GM18520 (cell line): ENCODE results near the gene SNX8.
"Not testable (repeated sequence)": the region's sequence is repeated elsewhere in the genome, so short reads cannot be mapped to it uniquely, and the experiment has no call there.

ENCODE experiments used
- ATAC-seq: cut with Tn5 transposase; IDR thresholded peaks from one replicate; pipeline ENCODE4 v1.9.1; 2021; ENCODE audit not compliant: unreplicated experiment

The SNX8 gene, protein sequence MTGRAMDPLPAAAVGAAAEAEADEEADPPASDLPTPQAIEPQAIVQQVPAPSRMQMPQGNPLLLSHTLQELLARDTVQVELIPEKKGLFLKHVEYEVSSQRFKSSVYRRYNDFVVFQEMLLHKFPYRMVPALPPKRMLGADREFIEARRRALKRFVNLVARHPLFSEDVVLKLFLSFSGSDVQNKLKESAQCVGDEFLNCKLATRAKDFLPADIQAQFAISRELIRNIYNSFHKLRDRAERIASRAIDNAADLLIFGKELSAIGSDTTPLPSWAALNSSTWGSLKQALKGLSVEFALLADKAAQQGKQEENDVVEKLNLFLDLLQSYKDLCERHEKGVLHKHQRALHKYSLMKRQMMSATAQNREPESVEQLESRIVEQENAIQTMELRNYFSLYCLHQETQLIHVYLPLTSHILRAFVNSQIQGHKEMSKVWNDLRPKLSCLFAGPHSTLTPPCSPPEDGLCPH

DNA sequence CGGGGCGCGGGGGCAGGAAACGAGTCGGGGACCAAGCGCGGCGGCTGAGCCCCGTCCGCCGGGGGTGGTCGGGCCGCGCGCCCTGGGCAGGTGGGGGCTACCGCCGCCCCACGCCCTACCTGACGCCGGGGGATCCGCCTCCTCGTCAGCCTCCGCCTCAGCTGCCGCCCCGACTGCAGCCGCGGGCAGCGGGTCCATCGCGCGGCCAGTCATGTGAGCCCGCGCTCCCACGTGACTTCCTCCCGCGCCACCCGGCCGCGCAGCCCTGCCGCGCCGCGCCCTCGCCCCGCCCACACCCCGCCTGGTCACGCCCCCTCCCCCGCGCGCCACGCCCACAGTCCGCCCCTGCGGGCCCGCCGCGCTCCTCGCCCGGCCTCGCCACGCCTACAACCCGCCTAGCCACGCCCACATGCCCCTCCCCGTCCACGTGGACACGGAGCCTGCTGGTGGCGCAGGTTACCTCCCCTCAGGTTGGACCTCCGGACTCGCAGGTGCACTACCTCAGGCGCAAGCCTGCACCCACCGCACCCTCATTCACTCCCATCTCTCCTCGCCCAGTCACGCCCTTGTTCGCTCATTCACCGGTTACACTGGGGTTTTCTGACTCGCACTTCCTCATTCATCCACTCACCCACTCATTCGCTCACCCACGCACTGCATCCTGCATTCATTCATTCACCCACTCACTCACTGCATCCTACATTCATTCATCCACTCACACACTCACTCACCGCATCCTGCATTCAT lies at the start of gene SNX8:
Gene SNX8, minus strand, starts transcription at position 233 of the 747 bp plus-strand sequence. Its CDS starts 20 bp downstream, at position 213.
- ATAC-seq, result peak; percentile 73

DNA sequence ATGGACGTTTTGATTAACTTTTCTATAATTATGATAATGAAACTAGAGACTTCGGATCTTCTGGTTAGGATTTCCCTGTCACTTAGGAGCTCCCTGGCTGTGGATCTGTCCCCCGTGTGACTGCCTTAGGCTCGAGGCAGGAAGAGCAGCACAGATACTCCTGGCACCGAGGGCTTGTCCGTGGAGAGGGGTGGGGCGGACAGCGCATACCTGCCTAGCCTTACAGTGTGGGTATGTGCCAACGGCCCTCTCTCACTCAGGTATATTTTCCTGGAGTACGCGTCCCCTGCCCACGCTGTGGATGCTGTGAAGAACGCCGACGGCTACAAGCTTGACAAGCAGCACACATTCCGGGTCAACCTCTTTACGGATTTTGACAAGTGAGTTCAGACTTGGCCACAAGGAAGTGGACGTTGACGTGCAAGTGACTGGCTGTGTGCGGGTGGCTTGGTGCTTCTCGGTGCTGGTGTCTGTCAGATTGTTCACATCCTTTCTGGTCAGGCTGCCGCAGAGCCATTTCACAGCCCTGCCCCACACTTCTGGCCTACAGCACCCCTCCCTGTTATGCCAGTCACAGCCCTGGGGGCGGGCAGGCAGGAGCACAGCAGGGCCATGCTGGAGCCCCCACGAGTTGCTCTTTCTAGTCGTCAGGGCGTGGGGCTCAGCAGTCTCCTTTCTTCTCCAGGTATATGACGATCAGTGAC lies 48.3 kb upstream of the SNX8 start:
- no peak for ATAC-seq

DNA sequence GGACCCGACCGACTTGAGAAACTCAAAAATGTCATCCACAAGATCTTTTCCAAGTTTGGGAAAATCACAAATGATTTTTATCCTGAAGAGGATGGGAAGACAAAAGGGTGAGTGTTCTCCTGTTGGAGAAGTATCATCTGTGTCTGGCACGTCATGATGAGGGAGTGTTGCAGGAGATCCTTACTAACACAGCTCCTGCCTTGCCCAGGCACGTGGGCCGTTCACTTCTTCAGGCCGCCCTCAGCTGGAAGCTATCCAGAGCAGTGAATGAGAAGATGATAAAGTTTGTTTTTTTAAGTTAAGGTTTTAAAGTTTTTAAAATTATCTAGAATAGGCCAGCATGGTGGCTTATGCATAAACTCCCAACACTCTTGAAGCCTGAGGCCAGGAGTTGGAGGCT lies 46.6 kb upstream of the SNX8 start:
- ATAC-seq, result no peak

DNA sequence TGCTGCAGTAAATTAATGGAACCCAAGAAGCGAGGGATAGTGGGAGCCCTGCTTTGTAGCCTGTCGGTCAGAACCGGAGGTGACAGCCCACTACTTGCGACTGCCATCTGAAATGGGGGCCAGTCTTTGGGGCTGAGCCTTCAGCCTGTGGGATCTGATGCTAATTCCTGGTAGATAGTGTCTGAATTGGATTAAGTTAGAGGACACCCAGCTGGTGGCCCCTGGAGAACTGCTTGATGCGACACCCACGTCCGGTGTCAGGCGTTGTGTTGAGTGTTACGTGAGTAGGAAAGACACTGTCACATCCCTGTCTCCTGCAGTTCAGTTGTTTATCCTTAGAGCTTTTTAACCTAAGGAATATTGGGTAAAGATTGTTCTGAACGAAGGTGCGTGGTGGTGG lies 45.4 kb upstream of the SNX8 start:
- ATAC-seq, result no peak

DNA sequence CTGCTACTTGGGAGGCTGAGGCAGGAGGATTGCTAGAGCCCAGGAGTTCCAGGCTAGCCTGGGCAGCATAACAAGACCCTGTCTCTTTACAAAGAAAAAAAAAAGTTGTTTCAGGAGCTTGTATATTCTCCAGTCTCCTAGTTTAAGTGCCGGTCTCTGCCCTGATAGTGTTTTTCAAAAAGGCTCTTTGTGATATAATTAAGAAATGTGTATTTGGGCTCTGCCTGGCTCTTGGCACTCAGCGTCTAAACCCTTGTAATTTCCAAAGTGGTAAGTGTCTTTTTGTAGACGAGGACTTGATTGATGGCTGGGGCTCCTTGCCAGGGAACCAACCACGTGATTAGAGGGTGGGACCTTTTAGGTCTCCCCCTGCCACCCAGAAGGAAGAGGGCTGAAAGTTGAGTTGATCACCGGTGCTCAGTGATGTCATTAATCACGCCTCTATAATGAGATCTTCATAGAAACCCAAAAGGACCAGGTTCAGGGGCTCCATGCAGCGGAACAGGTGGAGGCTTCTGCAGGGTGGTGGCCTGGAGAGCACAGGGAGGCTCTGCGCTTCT lies 44.8 kb upstream of the SNX8 start:
- ATAC-seq, result no peak

DNA sequence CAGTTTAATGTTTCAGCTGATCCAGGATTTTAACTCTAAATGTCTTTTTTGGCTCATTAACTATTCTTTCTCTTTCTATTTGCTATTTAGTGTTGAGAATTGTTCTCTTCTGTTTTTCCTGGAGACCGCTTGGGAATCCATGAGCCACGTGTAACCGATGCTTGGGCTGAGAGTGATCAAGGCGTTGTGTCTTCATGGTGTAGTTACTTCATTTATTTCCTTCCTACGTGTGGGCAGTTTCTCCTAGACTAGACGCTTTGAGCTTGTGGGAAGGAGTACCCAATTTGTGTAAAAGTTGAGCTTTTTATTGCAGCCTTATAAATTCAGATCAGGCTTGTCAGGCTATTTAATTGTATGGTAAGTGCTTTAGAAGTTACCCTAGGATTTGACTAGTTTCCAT lies 43.3 kb upstream of the SNX8 start:
- ATAC-seq, result no peak

DNA sequence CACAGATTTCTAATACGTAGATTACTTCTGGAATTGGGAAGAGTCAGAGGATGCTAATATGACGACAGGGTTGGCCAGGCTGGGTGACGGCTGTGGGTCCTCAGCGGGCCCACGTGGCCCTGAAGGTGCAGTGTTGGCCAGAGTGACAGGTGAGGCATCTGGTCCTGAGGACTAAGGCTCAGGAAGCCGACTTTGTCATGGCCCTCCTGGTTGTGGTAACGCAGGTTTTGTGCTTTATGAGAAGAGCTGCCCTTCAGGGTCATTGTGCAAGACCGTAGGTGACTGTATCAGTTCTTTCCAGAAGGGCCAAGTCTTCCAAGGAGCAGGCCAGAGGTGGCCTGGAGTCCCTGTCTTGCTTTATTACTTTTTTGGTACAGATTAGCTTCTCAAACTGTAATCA lies 42.9 kb upstream of the SNX8 start:
- no peak for ATAC-seq

DNA sequence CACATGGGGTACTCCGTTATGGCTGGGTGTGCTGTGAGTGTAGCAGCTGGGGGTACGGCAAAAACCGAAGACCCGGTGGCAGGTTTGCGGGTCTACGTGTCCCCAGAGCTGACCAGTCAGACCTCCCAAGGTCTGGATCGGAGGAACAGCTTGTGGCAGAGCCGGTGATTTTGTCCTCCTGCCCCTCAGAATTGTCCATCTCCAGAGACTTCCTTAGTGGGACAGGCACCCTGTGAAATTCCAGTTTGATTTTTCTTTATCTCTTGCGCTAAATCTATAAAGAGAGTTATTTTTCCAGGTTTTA lies 41.4 kb upstream of the SNX8 start:
- no peak for ATAC-seq

DNA sequence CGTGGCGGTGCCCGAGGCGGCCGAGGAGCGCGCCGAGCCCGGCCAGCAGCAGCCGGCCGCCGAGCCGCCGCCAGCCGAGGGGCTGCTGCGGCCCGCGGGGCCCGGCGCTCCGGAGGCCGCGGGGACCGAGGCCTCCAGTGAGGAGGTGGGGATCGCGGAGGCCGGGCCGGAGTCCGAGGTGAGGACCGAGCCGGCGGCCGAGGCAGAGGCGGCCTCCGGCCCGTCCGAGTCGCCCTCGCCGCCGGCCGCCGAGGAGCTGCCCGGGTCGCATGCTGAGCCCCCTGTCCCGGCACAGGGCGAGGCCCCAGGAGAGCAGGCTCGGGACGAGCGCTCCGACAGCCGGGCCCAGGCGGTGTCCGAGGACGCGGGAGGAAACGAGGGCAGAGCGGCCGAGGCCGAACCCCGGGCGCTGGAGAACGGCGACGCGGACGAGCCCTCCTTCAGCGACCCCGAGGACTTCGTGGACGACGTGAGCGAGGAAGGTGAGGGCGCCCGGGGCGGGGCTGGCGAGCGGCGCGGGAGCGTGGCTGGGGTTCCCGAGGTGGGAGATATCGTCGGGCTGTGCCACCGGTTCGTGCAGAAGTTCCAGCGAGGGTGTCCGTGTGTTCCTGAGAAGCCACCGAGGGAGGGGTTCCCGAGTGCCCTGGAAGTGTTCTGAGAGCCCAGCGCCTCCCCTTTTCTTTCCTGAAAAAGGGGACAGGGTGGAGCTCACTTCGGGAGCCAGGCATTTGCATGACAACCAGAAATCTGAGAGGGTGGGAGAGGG lies 40.9 kb upstream of the SNX8 start:
- no peak for ATAC-seq

DNA sequence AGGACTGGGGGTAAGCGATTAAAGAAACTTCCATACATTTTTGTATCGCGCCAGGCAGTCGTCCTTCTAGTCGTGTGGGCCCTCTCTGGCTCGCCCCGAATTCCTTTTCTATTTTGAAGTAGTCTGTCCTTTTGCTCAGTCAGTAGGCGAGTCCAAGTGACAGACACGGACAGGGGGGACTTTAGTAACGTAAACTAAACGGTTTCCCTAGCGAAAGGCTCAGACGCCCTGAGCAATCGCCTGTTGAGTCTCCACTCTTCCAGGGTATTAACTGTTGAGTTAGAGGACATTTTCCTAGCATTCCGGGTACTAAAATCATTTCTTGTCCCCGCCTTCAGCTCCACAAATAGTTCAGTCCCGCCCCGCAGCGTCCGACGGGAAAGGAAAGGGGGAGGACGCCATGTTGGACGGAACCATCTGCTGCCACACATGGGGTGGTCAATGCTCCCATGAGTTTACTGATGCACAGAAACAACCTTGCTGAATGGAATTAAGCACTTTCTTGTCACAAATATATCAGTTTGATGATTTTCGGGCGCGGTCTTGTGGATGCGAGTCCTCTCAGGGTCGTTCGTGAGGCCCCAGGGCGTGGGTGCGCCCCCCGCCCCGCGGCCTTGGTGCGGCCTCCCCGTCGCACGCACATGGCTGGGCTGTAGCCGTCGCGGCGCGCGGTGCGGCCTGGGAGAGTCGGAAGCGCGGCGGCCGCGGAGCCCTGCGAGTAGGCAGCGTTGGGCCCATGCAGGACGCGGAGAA lies 40.1 kb upstream of the SNX8 start, which contains the start of gene EIF3B:
Gene EIF3B, plus strand, starts transcription at position 642 of the 753 bp plus-strand sequence. Its CDS starts 95 bp downstream, at position 737.
- ATAC-seq, result peak; percentile 80

DNA sequence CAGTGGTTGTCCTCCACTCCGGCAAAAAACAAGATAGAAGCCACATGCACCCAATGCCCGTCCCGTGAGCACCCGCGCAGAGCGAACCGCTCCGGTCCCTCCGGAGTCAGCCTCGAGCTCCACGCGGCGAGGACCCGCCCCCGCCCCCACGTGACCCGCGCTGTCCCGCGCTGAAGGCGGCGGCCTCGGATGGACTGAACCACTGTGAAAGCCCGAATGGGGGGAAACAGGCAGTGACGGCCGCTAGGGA lies 39.6 kb upstream of the SNX8 start:
- ATAC-seq, result peak; percentile 47

DNA sequence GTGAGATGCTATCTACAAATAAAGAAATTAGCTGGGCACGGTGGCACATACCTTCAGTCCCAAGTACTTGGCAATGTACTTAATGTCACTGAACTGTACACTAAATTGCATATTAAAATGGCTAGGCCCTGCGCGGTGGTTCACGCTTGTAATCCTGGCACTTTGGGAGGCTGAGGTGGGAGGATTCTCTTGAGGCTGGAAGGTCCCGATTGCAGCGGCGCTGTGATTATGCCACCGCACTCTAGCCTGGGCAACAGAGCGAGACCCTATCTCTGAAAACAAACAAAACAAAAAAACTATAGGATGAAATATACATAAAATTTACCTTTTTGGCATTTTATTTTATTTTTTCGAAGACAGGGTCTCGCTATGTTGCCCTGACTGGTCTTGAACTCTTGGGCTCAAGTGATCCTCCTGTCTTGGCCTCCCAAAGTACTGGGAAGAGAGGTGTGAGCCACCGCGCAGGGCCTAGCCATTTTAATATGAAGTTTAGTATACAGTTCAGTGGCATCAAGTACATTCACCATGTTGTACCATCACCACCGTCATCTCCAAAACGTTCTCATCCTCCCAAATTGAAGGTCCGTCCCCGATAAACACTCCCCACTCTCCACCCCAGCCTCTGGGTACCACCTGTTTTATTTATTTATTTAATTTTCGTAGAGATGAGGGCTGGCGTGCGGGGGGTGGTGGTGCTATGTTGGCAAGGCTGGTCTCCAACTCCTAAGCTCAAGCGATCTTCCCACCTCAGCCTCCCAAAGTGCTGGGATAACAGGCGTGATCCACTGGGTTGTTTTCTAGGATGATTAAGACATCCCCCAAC lies 39.1 kb upstream of the SNX8 start:
- ATAC-seq, result no peak

DNA sequence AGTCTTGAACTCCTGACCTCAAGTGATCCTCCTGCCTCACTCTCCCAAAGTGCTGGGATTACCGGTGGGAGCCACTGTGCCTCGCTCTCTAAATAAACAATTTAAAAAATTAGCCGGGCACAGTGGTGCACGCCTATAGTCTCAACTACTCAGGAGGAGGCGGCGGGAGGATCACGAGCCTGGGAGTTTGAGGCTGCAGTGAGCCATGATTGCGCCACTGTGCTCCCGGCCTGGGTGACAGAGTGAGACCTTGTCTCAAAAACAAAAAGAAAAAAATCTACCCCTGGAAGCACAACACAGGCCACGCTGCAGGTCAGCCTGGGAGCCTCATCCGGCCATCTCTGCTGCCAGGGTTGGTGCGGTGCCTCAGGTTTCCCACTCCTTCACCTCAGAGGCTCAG lies 36.6 kb upstream of the SNX8 start:
- ATAC-seq, result no peak

DNA sequence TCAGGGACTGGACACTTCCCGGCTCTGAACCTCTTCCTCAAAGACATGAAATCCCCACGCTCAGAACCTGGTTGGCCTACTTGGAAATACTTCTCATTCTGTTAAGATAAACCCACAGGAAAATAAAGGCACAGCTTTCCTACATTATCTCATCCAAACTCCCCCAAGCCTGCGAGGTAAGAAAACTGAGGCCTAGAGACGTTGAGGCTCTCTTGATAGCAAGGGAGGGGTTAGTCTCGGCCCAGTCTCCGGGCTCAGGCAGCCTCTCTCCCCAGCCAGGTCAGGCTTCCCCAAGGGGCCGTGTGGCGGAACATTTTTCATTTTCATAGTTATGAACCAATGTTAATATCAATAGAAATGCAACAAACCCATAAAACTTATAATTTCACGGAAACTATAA lies 35.8 kb upstream of the SNX8 start:
- ATAC-seq, result no peak

DNA sequence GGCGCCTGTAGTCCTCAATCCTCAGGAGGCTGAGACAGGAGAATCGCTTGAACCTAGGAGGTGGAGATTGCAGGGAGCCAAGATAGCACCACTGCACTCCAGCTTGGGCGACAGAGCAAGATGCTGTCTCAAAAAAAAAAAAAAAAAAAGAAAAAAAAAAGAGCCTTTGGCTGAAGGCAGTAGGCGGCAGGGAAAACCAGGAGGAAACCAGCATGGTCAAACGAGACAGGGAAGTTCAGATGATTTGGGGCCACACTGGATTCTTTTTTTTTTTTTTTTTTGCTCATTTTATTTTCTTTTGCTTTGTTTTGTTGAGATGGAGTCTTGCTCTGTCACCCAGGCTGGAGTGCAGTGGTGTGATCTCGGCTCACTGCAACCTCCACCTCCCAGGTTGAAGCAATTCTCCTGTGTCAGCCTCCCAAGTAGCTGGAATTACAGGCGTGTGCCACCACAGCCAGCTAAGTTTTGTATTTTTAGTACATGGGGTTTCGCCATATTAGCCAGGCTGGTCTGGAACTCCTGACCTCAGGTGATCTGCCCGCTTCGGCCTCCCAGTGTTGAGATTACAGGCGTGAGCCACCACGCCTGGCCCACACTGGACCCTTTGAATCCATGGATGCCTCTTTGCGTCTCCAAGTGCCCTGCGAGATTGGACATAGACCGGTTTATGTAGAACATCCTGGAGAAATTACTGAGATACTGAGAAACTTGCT lies 33.3 kb upstream of the SNX8 start:
- ATAC-seq, result not testable (repeated sequence)

DNA sequence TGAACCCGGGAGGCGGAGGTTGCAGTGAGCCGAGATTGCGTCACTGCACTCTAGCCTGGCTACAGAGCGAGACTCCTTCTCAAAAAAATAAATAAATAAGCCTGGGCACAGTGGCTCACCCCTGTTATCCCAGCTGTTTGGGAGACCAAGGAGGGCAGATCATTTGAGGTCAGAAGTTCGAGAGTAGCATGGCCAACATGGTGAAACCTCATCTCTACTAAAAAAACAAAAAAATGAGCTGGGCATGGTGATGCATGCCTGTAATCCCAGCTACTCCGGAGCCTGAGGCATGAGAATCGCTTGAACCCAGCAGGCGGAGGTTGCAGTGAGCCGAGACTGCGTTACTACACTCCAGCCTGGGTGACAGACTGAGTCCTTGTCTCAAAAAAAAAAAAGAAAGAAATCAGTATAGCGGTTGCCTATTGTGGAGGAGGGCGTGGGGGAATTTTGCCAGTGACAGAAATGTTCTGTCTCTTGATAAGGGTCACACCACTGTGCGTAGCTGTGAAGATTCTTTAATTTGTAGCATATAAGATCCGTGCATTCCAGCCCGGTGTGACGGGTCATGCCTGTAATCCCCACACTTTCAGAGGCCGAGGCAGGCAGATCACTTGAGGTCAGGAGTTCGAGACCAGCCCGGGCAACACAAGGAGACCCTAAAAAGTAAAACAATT lies 22.5 kb upstream of the SNX8 start:
- ATAC-seq, result no peak

DNA sequence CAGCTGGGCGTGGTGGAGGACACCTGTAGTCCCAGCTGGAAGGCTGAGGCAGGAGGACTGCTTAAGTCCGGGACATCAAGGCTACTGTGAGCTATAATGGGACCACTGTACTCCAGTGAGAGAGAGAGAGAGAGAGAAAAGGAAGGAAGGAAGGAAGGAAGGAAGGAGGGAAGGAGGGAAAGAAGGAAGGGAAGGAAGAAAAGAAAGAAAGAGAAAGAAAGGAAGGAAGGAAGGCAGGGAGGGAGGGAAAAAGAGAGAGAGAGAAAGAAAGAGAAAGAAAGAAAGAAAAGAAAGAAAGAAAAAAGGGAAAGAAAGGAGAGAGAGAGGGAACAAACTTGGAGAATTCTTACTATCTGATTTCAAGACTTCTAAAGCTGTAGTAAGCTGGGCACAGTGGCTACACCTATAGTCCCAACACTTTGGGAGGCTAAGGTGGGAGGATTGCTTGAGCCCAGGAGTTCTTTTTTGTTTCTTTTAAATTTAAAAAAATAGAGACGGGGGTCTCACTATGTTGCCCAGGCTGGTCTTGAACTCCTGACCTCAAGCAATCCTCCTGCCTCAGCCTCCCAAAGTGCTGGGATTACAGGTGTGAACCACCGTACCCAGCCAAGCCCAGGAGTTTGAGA lies 18.5 kb upstream of the SNX8 start:
- not testable (repeated sequence) for ATAC-seq

DNA sequence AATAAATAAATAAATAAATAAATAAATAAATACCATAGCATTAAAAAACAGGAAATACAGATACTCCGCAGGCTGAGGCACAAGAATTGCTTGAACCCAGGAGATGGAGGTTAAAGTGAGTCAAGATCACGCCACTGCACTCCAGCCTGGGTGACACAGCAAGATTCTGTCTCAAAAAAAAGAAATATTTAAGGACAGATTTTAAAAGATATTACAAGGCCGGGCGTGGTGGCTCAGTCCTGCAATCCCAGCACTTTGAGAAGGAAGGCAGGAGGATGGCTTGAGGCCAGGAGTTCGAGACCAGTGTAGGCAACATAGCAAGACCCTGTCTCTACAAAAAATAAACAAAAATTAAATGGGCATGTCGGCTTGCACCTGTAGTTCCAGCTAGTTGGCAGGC lies 17.5 kb upstream of the SNX8 start:
- ATAC-seq, result no peak
